ENCODE data around the gene SV2C. TPM values are rescaled to one million over a fixed set of nuclear protein-coding genes. Genes with fewer than 3 reads are reported as not detected.
A peak's percentile ranks its signal among the peaks of the same experiment; 100 is the strongest.

The SV2C gene
- total and polyA plus RNA-seq, 11 donors, result 0.12 to 0.29 (median 0.20) TPM; not detected in 5

DNA sequence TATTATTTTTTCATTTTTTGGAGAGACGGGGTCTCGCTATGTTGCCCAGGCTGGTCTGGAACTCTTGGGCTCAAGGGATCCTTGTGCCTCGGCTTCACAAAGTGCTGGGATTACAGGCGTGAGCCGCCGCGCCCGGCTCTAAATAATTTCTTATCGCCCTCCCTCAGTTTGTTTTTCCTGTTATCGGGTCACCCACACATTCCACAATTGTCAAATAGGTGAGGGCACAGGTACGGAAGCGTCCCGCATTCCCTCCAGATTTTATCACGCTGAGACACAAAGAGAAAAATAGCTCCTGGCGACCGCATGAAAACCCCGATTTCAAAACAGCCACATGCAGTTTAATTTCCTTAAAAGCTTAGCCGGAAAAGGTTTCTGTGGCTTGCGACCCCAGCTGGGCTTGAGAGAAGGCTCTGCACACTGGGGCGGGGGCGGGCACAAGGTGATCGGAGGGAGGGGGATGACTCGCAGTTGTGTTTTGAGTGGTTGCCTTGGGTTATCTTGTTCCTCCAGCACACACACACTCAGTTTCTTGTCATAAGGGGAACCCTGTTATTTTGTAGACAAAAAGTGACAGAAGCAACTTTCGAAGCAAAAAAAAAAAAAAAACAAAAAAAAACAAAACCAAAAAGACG is 319.2 kb downstream of the SV2C start:
- Histone ChIP-seq H3K4me1 (peaks cover 0 to 45% (median 10%) of the 10 kb centered on the region in 12 donors), H3K27ac (peak overlapping the region in 9 of 12 donors; percentile 27 to 96 (median 61)), H3K4me3 (peak overlapping the region; percentile 50 to 73 (median 60)), H3K27me3 (peaks cover 0 to 53% (median 13%) of the 10 kb centered on the region in 9 donors), H3K36me3 (no peaks in the 10 kb centered on the region), H3K9me3 (no peaks in the 10 kb centered on the region)
- peak in 4 of 5 donors; percentile 33 to 61 (median 46) for DNase-seq
- 4% methylated on average over 25 of the region's 25 CpGs for WGBS, 4 donors
- TF ChIP-seq, protein P1, sequence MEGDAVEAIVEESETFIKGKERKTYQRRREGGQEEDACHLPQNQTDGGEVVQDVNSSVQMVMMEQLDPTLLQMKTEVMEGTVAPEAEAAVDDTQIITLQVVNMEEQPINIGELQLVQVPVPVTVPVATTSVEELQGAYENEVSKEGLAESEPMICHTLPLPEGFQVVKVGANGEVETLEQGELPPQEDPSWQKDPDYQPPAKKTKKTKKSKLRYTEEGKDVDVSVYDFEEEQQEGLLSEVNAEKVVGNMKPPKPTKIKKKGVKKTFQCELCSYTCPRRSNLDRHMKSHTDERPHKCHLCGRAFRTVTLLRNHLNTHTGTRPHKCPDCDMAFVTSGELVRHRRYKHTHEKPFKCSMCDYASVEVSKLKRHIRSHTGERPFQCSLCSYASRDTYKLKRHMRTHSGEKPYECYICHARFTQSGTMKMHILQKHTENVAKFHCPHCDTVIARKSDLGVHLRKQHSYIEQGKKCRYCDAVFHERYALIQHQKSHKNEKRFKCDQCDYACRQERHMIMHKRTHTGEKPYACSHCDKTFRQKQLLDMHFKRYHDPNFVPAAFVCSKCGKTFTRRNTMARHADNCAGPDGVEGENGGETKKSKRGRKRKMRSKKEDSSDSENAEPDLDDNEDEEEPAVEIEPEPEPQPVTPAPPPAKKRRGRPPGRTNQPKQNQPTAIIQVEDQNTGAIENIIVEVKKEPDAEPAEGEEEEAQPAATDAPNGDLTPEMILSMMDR (IDR thresholded peaks at IDR 0.05), result no peak
- TF ChIP-seq POLR2A (IDR thresholded peaks at IDR 0.05), result no peak
- ATAC-seq, result peak; percentile 38 to 75 (median 58)
- intact Hi-C loops (cut with DNase I), result loop anchor here in 1 of 10 donors (10.0 kb wide), 1 partner anchor 182 kb away; no protein-coding TSS in a partner anchor

DNA sequence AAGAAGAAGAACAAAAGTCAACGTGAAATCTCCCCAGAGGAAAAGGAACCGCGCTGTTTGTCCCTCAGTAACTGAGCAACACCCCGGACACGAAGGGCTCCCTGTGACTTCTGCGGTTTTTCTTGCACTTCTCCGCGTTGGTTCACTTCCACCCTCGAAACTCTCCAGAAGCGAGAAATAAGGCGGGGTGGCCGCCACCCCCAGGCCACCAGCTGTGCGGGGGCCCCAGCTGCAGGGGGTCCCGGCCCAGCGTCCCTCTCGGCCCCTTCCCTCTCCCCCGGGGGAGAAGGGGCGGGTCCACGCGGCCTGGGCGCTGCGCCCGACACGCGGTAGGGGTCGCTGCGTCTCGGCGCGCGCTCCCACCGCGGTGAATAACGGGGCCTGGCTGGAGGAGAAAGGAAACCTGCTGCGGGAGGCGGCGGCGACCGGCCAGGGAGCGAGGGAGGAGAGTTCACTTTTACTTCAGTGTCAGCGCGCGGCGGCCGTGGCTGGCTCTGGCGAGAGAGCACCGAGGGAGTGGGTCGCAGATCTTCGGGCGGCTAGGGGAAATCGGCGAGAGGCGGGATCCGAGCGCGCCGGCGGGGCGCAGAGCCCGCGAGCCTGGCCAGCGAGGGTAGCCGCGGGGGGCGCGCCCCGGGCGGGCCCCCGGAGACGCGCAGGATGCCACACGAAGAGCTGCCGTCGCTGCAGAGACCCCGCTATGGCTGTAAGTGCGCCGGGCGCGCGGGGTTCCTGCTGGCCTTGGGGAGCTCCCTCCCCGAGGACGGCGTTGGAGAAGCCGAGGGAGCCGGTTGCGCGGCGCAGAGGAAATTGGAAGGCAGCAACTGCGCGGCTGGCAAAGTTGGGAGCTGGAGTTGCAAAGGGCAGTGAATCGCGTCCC is 319.9 kb downstream of the SV2C start, which contains the start of gene IQGAP2:
TSS of gene IQGAP2 (plus strand) at position 400 of the 880 bp plus-strand sequence. CDS start at position 661, 261 bp downstream.
- Histone ChIP-seq H3K36me3 (no peaks in the 10 kb centered on the region), H3K4me3 (peak within 1 kb of the TSS; percentile 50 to 73 (median 60)), H3K27me3 (peaks cover 0 to 46% (median 13%) of the 10 kb centered on the region in 9 donors), H3K9me3 (no peaks in the 10 kb centered on the region), H3K4me1 (peaks cover 0 to 52% (median 10%) of the 10 kb centered on the region in 12 donors), H3K27ac (peak within 1 kb of the TSS; percentile 13 to 96 (median 60))
- 0 to 1% (median 1%) methylated on average over 41 to 92 of the region's 92 CpGs for WGBS, 4 donors
- TF ChIP-seq POLR2A (IDR thresholded peaks at IDR 0.05), result peak in 1 of 2 donors; percentile 13
- TF ChIP-seq, protein P1 (IDR thresholded peaks at IDR 0.05), result peak; percentile 39 to 86 (median 64)
- ATAC-seq (peak; percentile 76 to 90 (median 86)), DNase-seq (peak; percentile 65 to 90 (median 74))
- intact Hi-C loops (cut with DNase I), result loop anchor here in 1 of 10 donors (10.0 kb wide), 1 partner anchor 182 kb away; no protein-coding TSS in a partner anchor

Data from heart left ventricle (tissue), 16 donors.